ENCODE results near the gene GALK1. TPM values are rescaled to one million over a fixed set of nuclear protein-coding genes. Genes with fewer than 3 reads are reported as not detected.
"Not testable (repeated sequence)": the region's sequence is repeated elsewhere in the genome, so short reads cannot be mapped to it uniquely, and the experiment has no call there.

Gene GALK1
- total and polyA plus RNA-seq, 2 experiments from 2014 or later, result 63.7 to 161 TPM

DNA sequence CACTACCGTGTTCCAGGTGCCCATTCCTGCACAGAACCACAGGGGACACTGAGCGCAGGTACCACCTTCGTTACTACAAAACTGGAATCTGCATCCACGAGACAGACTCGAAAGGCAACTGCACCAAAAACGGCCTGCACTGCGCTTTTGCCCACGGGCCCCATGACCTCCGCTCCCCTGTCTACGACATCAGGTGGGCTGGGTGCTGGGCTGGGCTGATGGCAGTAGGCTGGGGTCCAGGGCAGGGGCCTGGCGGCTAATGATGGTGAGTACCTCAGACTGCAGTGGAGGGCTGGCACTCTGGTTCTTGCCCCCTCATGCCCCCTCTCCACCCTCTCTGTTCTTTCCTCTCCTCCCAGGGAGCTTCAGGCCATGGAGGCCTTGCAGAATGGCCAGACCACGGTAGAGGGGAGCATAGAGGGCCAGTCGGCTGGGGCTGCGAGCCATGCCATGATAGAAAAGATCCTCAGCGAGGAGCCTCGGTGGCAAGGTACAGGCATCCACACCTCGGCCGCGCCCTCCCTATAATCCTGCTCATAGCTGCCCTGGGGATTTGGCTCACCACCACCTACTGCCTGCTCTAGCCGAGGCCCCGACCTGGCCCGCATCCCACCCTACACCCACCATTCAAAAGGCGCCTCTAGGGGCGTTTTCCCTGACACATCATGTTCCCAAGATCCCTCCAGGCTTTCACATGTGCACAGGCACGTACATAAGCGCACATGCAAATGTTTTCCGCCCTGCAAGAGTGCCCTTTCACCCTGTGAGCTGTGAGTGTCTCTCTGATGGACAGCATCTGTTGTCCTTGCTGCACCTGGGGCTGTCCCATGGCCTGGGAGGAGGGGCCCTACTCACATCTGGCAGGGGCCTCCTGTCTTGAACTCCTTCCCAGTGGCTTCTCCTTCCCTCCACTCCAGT, 47.4 kb upstream of the GALK1 start:
- H3K36me3 ChIP-seq (replicated peaks; ENCODE audit: insufficient read depth, low read depth), result no peaks in the 10 kb centered on the region
- no peak overlapping the region for H3K4me2 ChIP-seq
- no peaks in the 10 kb centered on the region for H3K27me3 ChIP-seq
- DNase-seq (ENCODE audit: low spot score), result peak; percentile 3
- no peak overlapping the region for H3K4me3 ChIP-seq
- 96% methylated on average over 27 of the region's 27 CpGs for WGBS (ENCODE audit: low lambda C conversion rate, missing lambda C conversion rate)
- H3K4me1 ChIP-seq (ENCODE audit: insufficient read depth), result no peaks in the 10 kb centered on the region
- peaks cover 6% of the 10 kb centered on the region for H4K20me1 ChIP-seq (ENCODE audit: insufficient read depth, poor library complexity, severe bottlenecking)
- TF ChIP-seq EZH2 (IDR thresholded peaks at IDR 0.05; ENCODE audit: borderline replicate concordance) (no peak), EZH2phosphoT487 (IDR thresholded peaks at IDR 0.05; ENCODE audit: low read depth, severe bottlenecking, unreplicated experiment) (no peak)
- TF ChIP-seq, protein P1, sequence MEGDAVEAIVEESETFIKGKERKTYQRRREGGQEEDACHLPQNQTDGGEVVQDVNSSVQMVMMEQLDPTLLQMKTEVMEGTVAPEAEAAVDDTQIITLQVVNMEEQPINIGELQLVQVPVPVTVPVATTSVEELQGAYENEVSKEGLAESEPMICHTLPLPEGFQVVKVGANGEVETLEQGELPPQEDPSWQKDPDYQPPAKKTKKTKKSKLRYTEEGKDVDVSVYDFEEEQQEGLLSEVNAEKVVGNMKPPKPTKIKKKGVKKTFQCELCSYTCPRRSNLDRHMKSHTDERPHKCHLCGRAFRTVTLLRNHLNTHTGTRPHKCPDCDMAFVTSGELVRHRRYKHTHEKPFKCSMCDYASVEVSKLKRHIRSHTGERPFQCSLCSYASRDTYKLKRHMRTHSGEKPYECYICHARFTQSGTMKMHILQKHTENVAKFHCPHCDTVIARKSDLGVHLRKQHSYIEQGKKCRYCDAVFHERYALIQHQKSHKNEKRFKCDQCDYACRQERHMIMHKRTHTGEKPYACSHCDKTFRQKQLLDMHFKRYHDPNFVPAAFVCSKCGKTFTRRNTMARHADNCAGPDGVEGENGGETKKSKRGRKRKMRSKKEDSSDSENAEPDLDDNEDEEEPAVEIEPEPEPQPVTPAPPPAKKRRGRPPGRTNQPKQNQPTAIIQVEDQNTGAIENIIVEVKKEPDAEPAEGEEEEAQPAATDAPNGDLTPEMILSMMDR (IDR thresholded peaks at IDR 0.05; ENCODE audit: poor library complexity), result no peak
- no peak overlapping the region for H3K27ac ChIP-seq
- peaks cover 7% of the 10 kb centered on the region for H3K79me2 ChIP-seq
- H3K9me2 ChIP-seq (replicated peaks; ENCODE audit: insufficient read depth), result no peaks in the 10 kb centered on the region
- H2AFZ ChIP-seq, result no peak overlapping the region
- no peaks in the 10 kb centered on the region for H3K9me3 ChIP-seq (ENCODE audit: low read depth)

DNA sequence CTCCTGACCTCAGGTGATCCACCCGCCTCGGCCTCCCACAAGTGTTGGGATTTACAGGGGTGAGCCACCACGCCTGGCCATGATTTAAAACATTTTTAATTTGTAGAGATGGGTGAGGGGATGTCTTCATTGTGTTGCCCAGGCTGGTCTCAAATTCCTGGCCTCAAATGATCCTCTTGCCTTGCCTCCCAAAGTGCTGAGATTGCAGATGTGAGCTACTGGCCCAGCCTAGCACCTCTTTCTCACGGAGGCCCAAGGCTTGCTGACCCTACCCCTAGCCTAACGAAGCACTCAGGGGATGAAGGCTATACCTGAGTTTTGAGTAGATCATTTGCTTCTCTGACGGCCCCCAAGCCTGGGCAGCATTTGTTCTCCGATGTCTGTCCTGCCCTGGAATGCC, 46.2 kb upstream of the GALK1 start:
- no peaks in the 10 kb centered on the region for H3K9me2 ChIP-seq (replicated peaks; ENCODE audit: insufficient read depth)
- H3K4me1 ChIP-seq (ENCODE audit: insufficient read depth), result no peaks in the 10 kb centered on the region
- no peak overlapping the region for H3K27ac ChIP-seq
- H3K4me2 ChIP-seq, result no peak overlapping the region
- H3K36me3 ChIP-seq (replicated peaks; ENCODE audit: insufficient read depth, low read depth), result no peaks in the 10 kb centered on the region
- H3K79me2 ChIP-seq, result peaks cover 18% of the 10 kb centered on the region
- H2AFZ ChIP-seq, result no peak overlapping the region
- WGBS (ENCODE audit: low lambda C conversion rate, missing lambda C conversion rate), result 98% methylated on average over 7 of the region's 7 CpGs
- no peak overlapping the region for H3K4me3 ChIP-seq
- DNase-seq (ENCODE audit: low spot score), result no peak
- peaks cover 6% of the 10 kb centered on the region for H4K20me1 ChIP-seq (ENCODE audit: insufficient read depth, poor library complexity, severe bottlenecking)
- no peaks in the 10 kb centered on the region for H3K9me3 ChIP-seq (ENCODE audit: low read depth)
- TF ChIP-seq EZH2phosphoT487 (IDR thresholded peaks at IDR 0.05; ENCODE audit: low read depth, severe bottlenecking, unreplicated experiment) (no peak), EZH2 (IDR thresholded peaks at IDR 0.05; ENCODE audit: borderline replicate concordance) (no peak)
- TF ChIP-seq, protein P1 (IDR thresholded peaks at IDR 0.05; ENCODE audit: poor library complexity), result no peak
- no peaks in the 10 kb centered on the region for H3K27me3 ChIP-seq

DNA sequence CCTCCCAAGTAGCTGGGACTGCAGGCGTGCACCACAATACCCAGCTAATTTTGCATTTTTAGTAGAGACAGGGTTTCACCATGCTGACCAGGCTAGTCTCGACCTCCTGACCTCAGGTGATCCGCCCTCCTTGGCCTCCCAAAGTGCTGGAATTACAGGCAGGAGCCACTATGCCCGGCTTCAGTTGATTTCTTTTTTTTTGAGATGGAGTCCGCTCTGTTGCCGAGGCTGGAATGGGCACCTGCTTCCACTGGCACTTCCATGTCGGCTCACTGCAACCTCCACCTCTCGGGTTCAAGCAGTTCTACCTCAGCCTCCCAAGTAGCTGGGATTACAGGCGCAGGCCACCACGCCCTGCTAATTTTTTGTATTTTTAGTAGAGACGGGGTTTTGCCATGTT, 45.8 kb upstream of the GALK1 start:
- DNase-seq (ENCODE audit: low spot score); H3K36me3 ChIP-seq (replicated peaks; ENCODE audit: insufficient read depth, low read depth); H3K9me2 ChIP-seq (replicated peaks; ENCODE audit: insufficient read depth); H3K27me3 ChIP-seq; H3K4me2 ChIP-seq; H3K9me3 ChIP-seq (ENCODE audit: low read depth); H3K4me3 ChIP-seq; H4K20me1 ChIP-seq (ENCODE audit: insufficient read depth, poor library complexity, severe bottlenecking); H3K4me1 ChIP-seq (ENCODE audit: insufficient read depth); H3K27ac ChIP-seq; H2AFZ ChIP-seq: not testable (repeated sequence)
- peaks cover 22% of the 10 kb centered on the region for H3K79me2 ChIP-seq
- 95% methylated on average over 11 of the region's 11 CpGs for WGBS (ENCODE audit: low lambda C conversion rate, missing lambda C conversion rate)

DNA sequence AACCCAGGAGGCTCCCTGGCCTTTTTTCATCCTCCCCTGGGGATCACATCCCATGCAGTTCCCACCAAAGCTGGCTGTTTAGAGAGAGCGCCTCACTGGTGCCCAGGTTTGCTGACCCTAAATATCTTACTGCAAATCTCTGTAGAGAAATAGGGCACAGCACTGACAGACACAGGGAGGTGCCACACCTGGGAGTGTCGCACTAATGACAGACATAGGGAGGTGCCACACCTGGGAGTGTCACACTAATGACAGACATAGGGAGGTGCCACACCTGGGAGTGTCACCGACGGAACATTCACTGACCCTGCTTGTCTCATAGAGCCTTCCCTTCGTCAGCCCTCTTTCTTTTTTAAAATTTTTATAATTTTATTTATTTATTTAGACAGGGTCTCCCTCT, 45.2 kb upstream of the GALK1 start:
- TF ChIP-seq EZH2phosphoT487 (IDR thresholded peaks at IDR 0.05; ENCODE audit: low read depth, severe bottlenecking, unreplicated experiment) (no peak), EZH2 (IDR thresholded peaks at IDR 0.05; ENCODE audit: borderline replicate concordance) (no peak)
- TF ChIP-seq, protein P1 (IDR thresholded peaks at IDR 0.05; ENCODE audit: poor library complexity), result no peak
- no peak overlapping the region for H3K4me2 ChIP-seq
- no peaks in the 10 kb centered on the region for H3K36me3 ChIP-seq (replicated peaks; ENCODE audit: insufficient read depth, low read depth)
- no peak overlapping the region for H2AFZ ChIP-seq
- WGBS (ENCODE audit: low lambda C conversion rate, missing lambda C conversion rate), result 98% methylated on average over 5 of the region's 5 CpGs
- H3K79me2 ChIP-seq, result peaks cover 27% of the 10 kb centered on the region
- DNase-seq (ENCODE audit: low spot score), result no peak
- H3K27ac ChIP-seq, result no peak overlapping the region
- H3K9me2 ChIP-seq (replicated peaks; ENCODE audit: insufficient read depth), result no peaks in the 10 kb centered on the region
- no peaks in the 10 kb centered on the region for H3K4me1 ChIP-seq (ENCODE audit: insufficient read depth)
- H3K4me3 ChIP-seq, result no peak overlapping the region
- H3K9me3 ChIP-seq (ENCODE audit: low read depth), result no peaks in the 10 kb centered on the region
- no peaks in the 10 kb centered on the region for H3K27me3 ChIP-seq
- H4K20me1 ChIP-seq (ENCODE audit: insufficient read depth, poor library complexity, severe bottlenecking), result peaks cover 6% of the 10 kb centered on the region
